HepG2 (cell line): Measurements from ENCODE around the gene KAZN. TPM values are rescaled to one million over a fixed set of nuclear protein-coding genes. Genes with fewer than 3 reads are reported as not detected.

Source experiments
- CBFB ChIP-seq: sonication (generic); formaldehyde crosslinking; IDR thresholded peaks from 2 replicates; pipeline ENCODE4 v1.4.0; 2020; ENCODE audit warnings: missing genetic modification reagents
- CC2D1A ChIP-seq: sonication (generic); formaldehyde crosslinking; IDR thresholded peaks from 2 replicates; pipeline ENCODE4 v1.8.1; 2023; ENCODE audit warnings: mild to moderate bottlenecking, missing genetic modification reagents
- DRAP1 ChIP-seq: IDR thresholded peaks from 2 replicates; pipeline ENCODE4 v1.6.1; 2016; ENCODE audit warnings: missing genetic modification reagents, missing compliant biosample characterization
- HDAC1 ChIP-seq: sonication (generic); formaldehyde crosslinking; IDR thresholded peaks from 2 replicates; pipeline ENCODE4 v1.5.1; 2020; ENCODE audit warnings: mild to moderate bottlenecking, missing genetic modification reagents
- JUNB ChIP-seq: sonication (generic); formaldehyde crosslinking; IDR thresholded peaks from 2 replicates; pipeline ENCODE4 v1.8.0; 2022; ENCODE audit warnings: missing genetic modification reagents, mild to moderate bottlenecking, borderline replicate concordance
- KDM5B ChIP-seq: sonication (generic); formaldehyde crosslinking; IDR thresholded peaks from 2 replicates; pipeline ENCODE4 v1.4.0; 2020; ENCODE audit warnings: missing genetic modification reagents, mild to moderate bottlenecking, borderline replicate concordance
- MEF2D ChIP-seq: sonication (generic); formaldehyde crosslinking; IDR thresholded peaks from 2 replicates; pipeline ENCODE4 v1.5.1; 2020; ENCODE audit warnings: mild to moderate bottlenecking, missing genetic modification reagents
- NFIC ChIP-seq: IDR thresholded peaks from 2 replicates; pipeline ENCODE4 v1.6.1; 2012; ENCODE audit warnings: mild to moderate bottlenecking, low read length, inconsistent platforms
- PHF8 ChIP-seq: sonication (generic); formaldehyde crosslinking; IDR thresholded peaks from 2 replicates; pipeline ENCODE4 v1.5.0; 2020; ENCODE audit warnings: missing genetic modification reagents
- PRDM15 ChIP-seq: sonication (generic); formaldehyde crosslinking; IDR thresholded peaks from 2 replicates; pipeline ENCODE4 v1.4.0; 2020; ENCODE audit warnings: missing genetic modification reagents
- RARA ChIP-seq: IDR thresholded peaks from 2 replicates; pipeline ENCODE4 v1.6.1; 2016; ENCODE audit warnings: missing genetic modification reagents, missing compliant biosample characterization
- RBM39 ChIP-seq: fragments of 200-400 bp; formaldehyde crosslinking; IDR thresholded peaks from one replicate; pipeline ENCODE4 v1.6.1; 2018; ENCODE audit warnings: antibody characterized with exemption, mild to moderate bottlenecking, low read depth, low read length; ENCODE audit not compliant: poor library complexity, severe bottlenecking
- SIX1 ChIP-seq: sonication (generic); formaldehyde crosslinking; IDR thresholded peaks from 2 replicates; pipeline ENCODE4 v1.4.0; 2020; ENCODE audit warnings: missing genetic modification reagents, borderline replicate concordance
- SMC3 ChIP-seq: IDR thresholded peaks from 2 replicates; pipeline ENCODE4 v1.6.1; 2011; ENCODE audit warnings: low read length, improper control_type of control experiment
- SPEN ChIP-seq: sonication (generic); formaldehyde crosslinking; IDR thresholded peaks from 2 replicates; pipeline ENCODE4 v1.5.1; 2020; ENCODE audit warnings: low read depth, mild to moderate bottlenecking, missing genetic modification reagents
- SRF ChIP-seq: IDR thresholded peaks from 2 replicates; pipeline ENCODE4 v1.6.1; 2011; ENCODE audit warnings: mild to moderate bottlenecking, low read depth, low read length, moderate library complexity
- U2AF2 ChIP-seq: fragments of 200-400 bp; formaldehyde crosslinking; IDR thresholded peaks from 2 replicates; pipeline ENCODE4 v1.6.1; 2017; ENCODE audit warnings: low read depth, mild to moderate bottlenecking, low read length
- ZEB1 ChIP-seq: IDR thresholded peaks from 2 replicates; pipeline ENCODE4 v1.6.1; 2012; ENCODE audit warnings: mild to moderate bottlenecking, low read depth, inconsistent platforms; ENCODE audit not compliant: insufficient replicate concordance
- ZNF44 ChIP-seq: sonication (generic); formaldehyde crosslinking; IDR thresholded peaks from 2 replicates; pipeline ENCODE4 v1.5.1; 2020; ENCODE audit warnings: mild to moderate bottlenecking, missing genetic modification reagents
- ZNF720 ChIP-seq: sonication (generic); formaldehyde crosslinking; IDR thresholded peaks from 2 replicates; pipeline ENCODE4 v1.4.0; 2020; ENCODE audit warnings: missing genetic modification reagents
- polyA plus RNA-seq, 8 experiments: library from polyadenylated mRNA; depleted of rRNA in 3 of 8; stranded (reverse) in 7 of 8; unstranded in 1 of 8; fragments of >200 nt; fragmentation: Illumina TruSeq in 4 of 8; extraction: Trizol in 4 of 8; gene quantifications; 2 replicates each; pipeline versions ENCODE4 v1.2.1 to v1.2.3, GENCODE V29; 2011 to 2016; ENCODE audit warnings: low read depth in 4 of 8, missing spikeins in 1 of 8, mixed read lengths in 1 of 8; ENCODE audit not compliant: insufficient read depth in 1 of 8
- total RNA-seq, 5 experiments: library from RNA; depleted of rRNA; stranded (reverse); fragments of >200 nt; fragmentation: Illumina TruSeq; extraction: Trizol; gene quantifications; 2 replicates each; pipeline ENCODE4 v1.2.3, GENCODE V29; 2016; ENCODE audit warnings: low read depth in 1 of 5
- TF ChIP-seq, protein P1 (sequence below): sonication (generic); formaldehyde crosslinking; IDR thresholded peaks from 2 replicates; pipeline ENCODE4 v1.4.0; 2020; ENCODE audit warnings: missing genetic modification reagents
- TF ChIP-seq, protein P2 (sequence below): sonication (generic); formaldehyde crosslinking; conservative IDR thresholded peaks from 2 replicates; pipeline ENCODE4 v1.4.0; 2020; ENCODE audit warnings: missing genetic modification reagents

KAZN gene
- total and polyA plus RNA-seq, 2 of the 13 experiments (the other 11 are each of a cell fraction or from before 2014, with no cell fraction given): 10.4 to 13.5 TPM

GRCh38 chr1:14952626-14953314 lies 354.3 kb downstream of the KAZN start (continued):
- TF ChIP-seq HDAC1 (CRISPR knock-in tag) (peak; percentile 98), DRAP1 (CRISPR knock-in tag) (peak; percentile 53; the same call in 1 of the 2 replicates), NFIC (peak; percentile 92), ZNF44 (no peak), RARA (CRISPR knock-in tag) (peak; percentile 97), MEF2D (CRISPR knock-in tag) (peak; percentile 93), PRDM15 (CRISPR knock-in tag) (no peak), SIX1 (CRISPR knock-in tag) (peak; percentile 81; the same call in 1 of the 2 replicates), SRF (no peak), SMC3 (no peak), JUNB (no peak; the same call in 1 of the 2 replicates), CC2D1A (CRISPR knock-in tag) (0 out of 2 replicates have a peak, but pooled peaks have one; percentile 46), KDM5B (CRISPR knock-in tag) (peak; percentile 91), CBFB (peak; percentile 81), RBM39 (no peak), ZEB1 (no peak), PHF8 (CRISPR knock-in tag) (peak; percentile 53; the same call in 1 of the 2 replicates), SPEN (peak; percentile 81; the same call in 1 of the 2 replicates), ZNF720 (CRISPR knock-in tag) (no peak), U2AF2 (no peak)
- TF ChIP-seq, protein P1, sequence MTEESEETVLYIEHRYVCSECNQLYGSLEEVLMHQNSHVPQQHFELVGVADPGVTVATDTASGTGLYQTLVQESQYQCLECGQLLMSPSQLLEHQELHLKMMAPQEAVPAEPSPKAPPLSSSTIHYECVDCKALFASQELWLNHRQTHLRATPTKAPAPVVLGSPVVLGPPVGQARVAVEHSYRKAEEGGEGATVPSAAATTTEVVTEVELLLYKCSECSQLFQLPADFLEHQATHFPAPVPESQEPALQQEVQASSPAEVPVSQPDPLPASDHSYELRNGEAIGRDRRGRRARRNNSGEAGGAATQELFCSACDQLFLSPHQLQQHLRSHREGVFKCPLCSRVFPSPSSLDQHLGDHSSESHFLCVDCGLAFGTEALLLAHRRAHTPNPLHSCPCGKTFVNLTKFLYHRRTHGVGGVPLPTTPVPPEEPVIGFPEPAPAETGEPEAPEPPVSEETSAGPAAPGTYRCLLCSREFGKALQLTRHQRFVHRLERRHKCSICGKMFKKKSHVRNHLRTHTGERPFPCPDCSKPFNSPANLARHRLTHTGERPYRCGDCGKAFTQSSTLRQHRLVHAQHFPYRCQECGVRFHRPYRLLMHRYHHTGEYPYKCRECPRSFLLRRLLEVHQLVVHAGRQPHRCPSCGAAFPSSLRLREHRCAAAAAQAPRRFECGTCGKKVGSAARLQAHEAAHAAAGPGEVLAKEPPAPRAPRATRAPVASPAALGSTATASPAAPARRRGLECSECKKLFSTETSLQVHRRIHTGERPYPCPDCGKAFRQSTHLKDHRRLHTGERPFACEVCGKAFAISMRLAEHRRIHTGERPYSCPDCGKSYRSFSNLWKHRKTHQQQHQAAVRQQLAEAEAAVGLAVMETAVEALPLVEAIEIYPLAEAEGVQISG (CRISPR knock-in tag): peak; percentile 82
- TF ChIP-seq, protein P2, sequence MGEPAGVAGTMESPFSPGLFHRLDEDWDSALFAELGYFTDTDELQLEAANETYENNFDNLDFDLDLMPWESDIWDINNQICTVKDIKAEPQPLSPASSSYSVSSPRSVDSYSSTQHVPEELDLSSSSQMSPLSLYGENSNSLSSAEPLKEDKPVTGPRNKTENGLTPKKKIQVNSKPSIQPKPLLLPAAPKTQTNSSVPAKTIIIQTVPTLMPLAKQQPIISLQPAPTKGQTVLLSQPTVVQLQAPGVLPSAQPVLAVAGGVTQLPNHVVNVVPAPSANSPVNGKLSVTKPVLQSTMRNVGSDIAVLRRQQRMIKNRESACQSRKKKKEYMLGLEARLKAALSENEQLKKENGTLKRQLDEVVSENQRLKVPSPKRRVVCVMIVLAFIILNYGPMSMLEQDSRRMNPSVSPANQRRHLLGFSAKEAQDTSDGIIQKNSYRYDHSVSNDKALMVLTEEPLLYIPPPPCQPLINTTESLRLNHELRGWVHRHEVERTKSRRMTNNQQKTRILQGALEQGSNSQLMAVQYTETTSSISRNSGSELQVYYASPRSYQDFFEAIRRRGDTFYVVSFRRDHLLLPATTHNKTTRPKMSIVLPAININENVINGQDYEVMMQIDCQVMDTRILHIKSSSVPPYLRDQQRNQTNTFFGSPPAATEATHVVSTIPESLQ (CRISPR knock-in tag): no peak
